SKM-1 treated with dmso at 0.1 percent for 144 hours (cell line): ENCODE results near the gene NPPA.

ENCODE experiments used
- DNase-seq: peaks from one replicate; lab custom pipeline; 2025; ENCODE audit not compliant: unreplicated experiment; lab: John Stamatoyannopoulos, UW

Gene NPPA

GRCh38 chr1:11874624-11875023 is 27.0 kb upstream of the NPPA start:
- no peak for DNase-seq

GRCh38 chr1:11874258-11874562 is 26.6 kb upstream of the NPPA start:
- no peak for DNase-seq

- DNase-seq: no peak
These were observed 26.0 kb upstream of the NPPA start for GRCh38 chr1:11873395-11874257.

DNA sequence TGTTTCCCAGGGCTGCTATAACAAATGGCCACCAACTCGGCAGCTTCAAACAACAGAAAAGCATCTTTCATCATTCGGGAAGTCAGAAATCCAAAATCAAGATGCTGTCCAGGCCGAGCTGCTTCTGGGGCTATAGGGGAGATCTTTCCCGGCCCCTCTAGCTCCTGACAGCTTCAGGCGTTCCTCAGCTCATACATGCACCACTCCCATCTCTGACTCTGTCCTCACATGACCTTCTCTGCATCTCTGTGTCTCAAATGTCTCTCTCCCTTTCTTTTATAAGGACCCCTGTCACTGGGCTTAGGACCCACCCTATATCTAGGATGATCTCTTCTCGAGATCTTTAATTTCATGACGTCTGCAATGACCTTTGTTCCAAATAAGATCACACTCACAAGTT is 25.0 kb upstream of the NPPA start:
- DNase-seq: no peak

GRCh38 chr1:11869650-11870207 is 22.1 kb upstream of the NPPA start:
- DNase-seq: no peak

- DNase-seq: no peak
These were observed 21.5 kb upstream of the NPPA start for GRCh38 chr1:11869104-11869503.

- DNase-seq: no peak
These were observed 20.9 kb upstream of the NPPA start for GRCh38 chr1:11868331-11868980.

DNA sequence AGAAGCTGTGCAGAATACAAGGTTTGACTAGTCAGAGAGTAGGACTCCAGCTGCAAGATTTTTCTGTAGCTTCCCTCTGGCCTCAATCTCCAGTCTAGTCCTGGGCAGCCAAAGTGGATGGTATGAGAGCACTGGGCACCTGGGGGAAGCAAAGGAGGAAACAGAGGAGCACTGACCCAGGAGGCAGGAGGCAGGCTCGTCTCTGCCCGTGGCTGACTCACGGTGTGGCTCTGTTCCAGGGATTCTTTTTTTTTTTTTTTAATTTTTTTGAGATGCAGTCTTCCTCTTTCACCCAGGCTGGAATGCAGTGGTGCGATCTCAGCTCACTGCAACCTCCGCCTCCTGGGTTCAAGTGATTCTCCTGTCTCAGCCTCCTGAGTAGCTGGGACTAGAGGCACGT is 15.3 kb upstream of the NPPA start:
- no peak for DNase-seq

- DNase-seq: no peak
These were observed 13.0 kb upstream of the NPPA start for GRCh38 chr1:11860587-11860986.

DNA sequence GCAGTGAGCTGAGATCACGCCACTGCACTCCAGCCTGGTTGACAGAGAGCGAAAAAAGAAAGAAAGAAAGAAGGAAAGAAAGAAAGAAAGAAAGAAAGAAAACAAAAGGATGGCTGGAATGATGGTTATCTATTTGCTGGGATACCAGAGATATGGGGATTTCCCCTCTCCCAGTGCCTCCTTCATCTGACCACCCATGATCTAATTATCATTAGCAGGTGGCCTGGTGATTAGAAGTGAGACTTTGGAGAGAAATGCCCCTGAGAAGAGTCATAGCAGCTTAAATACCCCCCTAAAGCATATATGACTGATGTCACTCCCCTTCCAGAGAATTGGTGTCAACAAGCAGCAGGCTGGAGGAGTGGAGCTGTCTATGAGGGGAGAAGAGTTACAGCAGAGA is 12.5 kb upstream of the NPPA start:
- DNase-seq: no peak

DNA sequence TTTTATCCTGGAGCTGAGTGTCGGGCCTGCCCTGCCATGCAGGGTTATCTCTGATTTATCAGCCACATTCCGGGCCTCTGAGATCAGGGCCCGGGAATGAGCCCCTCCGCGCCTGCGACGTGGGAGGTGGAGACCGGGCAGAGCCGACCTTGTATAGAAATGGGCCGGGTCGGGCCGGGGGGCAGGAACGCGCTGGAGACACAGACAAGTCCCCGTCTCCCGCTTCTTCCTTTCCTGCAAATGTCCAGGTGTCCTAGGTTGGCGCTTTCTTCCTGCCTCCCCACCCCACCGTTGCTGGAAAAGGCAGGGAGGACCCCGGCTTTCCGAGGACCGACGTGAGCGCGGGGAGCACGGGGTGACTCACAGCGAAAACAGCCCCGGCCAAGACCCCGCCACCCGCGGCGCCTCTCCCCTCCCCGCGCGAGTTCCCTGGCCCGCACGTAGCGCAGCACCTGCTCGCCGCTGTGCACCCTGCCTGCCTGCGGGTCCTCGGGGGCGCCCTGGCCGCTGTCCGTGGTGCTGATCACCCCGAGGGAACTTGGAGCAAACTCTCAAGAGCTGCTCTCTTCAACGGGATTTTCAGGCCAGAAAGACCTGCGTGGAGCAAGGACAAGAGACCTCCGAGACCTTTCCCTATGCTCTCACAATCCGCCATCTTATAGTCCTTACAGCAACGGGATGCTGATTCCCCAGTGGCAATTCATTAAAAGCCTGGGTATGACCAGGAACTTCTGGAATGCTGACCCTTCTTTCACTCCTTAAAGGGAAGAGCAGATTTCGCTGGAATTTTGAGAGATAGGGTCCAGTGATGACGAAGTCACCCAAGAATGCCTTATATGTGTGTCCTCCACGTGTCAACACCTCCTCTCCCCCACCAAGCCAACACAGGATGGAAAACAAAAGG is 11.6 kb upstream of the NPPA start:
- peak; percentile 22 for DNase-seq

DNA sequence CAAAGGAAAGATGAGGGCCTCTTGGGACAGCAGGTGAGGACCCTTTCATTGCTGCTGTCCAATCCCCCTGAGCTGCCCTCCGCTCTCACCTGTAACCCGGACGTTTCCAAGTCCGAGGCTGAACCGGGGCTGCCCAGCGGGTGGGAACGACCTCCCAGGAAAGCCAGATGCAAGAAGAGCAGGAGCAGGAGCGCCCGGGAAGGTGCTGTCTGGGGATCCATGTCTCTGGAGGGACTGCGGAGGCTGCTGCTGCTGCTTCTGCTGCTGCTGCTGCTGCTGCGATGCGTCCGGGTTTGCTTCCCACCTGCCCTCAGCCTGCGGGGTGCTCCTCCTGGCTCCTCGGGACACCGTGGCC is 11.0 kb upstream of the NPPA start, which contains the start of gene NPPB:
NPPB (minus strand) TSS at position 333 of the 355 bp plus-strand sequence; CDS start at position 221, 112 bp downstream.
- no peak for DNase-seq

DNA sequence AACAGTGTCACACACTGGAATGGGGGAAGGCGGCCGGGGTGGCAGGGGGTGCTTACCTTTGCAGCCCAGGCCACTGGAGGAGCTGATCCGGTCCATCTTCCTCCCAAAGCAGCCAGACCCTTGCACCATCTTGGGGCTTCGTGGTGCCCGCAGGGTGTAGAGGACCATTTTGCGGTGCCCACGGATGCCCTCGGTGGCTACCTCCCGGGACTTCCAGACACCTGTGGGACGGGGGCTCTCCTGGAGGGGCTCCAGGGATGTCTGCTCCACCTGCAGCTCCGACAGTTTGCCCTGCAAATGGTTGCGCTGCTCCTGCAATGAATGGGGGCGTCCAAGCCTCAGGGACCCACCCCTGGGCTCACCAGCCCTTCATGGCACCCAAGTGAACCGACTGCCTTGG is 10.6 kb upstream of the NPPA start:
- no peak for DNase-seq

GRCh38 chr1:11857164-11857851 is 9.7 kb upstream of the NPPA start:
- DNase-seq: no peak

DNA sequence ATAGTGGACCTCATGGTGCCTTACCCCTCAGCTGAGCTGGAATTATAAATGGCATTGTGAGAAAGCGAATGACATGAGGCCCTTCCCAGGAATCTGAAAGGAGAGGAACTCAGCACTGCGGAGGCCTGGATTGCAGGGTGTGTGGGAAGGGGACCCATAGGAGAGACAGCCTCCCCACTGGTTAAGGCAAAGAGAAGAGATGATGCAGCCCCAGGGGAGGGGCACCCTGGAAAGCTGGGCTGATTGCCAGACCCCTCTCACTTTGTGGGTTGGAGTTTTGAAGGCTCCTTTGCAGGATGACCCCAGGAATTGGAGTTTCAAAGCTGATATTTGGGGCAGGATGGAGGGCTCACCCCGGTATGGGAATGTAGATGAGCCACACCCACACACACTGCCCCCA is 9.1 kb upstream of the NPPA start:
- no peak for DNase-seq

DNA sequence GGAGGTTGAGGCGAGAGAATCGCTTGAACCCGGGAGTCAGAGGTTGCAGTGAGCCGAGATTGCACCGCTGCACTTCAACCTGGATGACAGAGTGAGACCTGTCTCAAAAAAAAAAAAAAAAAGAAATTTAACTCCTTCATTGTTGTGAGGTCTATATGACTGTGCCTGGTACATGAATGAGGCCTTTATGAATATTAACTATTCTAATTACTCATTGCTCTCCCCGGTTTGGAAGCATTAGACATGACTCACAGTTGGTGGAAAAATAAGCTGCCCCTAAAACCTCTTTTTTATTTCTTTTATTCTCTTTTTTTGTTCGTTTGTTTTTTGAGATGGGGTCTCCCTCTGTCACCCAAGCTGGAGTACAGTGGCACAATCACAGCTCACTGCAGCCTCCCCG is 7.8 kb upstream of the NPPA start:
- DNase-seq: no peak

GRCh38 chr1:11854519-11854918 is 6.9 kb upstream of the NPPA start:
- no peak for DNase-seq

GRCh38 chr1:11851180-11851579 is 3.6 kb upstream of the NPPA start:
- peak; percentile 97 for DNase-seq

DNA sequence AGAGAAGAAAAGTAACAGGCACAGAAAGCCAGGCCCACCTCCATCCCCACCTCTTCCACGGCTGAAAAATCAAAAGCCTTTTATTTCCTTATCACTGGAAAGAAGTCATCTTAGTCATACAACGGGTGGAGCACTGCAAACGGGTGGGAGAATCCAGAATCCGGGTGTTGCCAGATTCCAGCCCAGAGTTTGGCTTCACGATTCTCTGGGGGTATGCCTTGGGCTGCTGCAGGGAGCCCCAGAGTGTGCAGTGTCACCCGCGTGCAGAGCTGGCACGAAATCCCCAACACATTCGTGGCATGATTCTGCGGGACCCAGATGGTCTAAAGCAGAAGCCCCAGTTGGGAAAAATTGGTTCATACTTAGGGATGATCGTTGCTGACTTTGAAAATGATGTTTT is 2.6 kb upstream of the NPPA start:
- DNase-seq: no peak

DNA sequence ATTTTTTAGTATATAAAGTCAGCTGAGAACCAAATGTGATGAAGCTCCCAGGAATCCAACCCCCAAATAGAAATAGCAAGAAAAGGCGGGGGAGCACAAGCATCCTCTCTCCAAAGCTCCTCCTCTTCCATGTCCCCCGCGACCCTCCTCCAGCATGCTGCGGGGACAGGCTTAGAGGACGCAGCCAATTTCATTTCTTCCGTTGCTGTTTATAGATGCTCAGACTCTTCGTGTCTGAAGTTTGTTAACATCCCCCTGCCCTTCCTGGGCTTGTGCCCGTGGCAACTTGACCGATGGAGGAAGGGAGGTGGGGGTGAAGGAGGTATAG is 754 bp upstream of the NPPA start:
- no peak for DNase-seq
